ENCODE measurements around the gene AK5. TPM values are rescaled to one million over a fixed set of nuclear protein-coding genes. Genes with fewer than 3 reads are reported as not detected.

Gene AK5
- total RNA-seq, 1 donor from 2014 or later, result 0.91 TPM

- Mint-ChIP-seq H3K9me3 (ENCODE audit: unreplicated experiment) (no peaks in the 10 kb centered on the region), H3K27me3 (ENCODE audit: unreplicated experiment) (no peaks in the 10 kb centered on the region), H3K4me3 (ENCODE audit: unreplicated experiment) (no peak overlapping the region), H3K36me3 (ENCODE audit: unreplicated experiment) (no peaks in the 10 kb centered on the region), H3K4me1 (ENCODE audit: low read depth, unreplicated experiment) (no peaks in the 10 kb centered on the region), H3K27ac (ENCODE audit: unreplicated experiment) (no peak overlapping the region)
- TF ChIP-seq CTCF (IDR thresholded peaks at IDR 0.05; ENCODE audit: partially characterized antibody, unreplicated experiment), result no peak
- DNase-seq, result no peak
These were observed 194.7 kb downstream of the AK5 start for GRCh38 chr1:77476475-77476874.

- Mint-ChIP-seq H3K36me3 (ENCODE audit: unreplicated experiment) (no peaks in the 10 kb centered on the region), H3K27me3 (ENCODE audit: unreplicated experiment) (no peaks in the 10 kb centered on the region), H3K27ac (ENCODE audit: unreplicated experiment) (no peak overlapping the region), H3K9me3 (ENCODE audit: unreplicated experiment) (no peaks in the 10 kb centered on the region), H3K4me1 (ENCODE audit: low read depth, unreplicated experiment) (peaks cover 6% of the 10 kb centered on the region), H3K4me3 (ENCODE audit: unreplicated experiment) (no peak overlapping the region)
- TF ChIP-seq CTCF (IDR thresholded peaks at IDR 0.05; ENCODE audit: partially characterized antibody, unreplicated experiment), result no peak
- DNase-seq, result no peak
These were observed 202.5 kb downstream of the AK5 start for GRCh38 chr1:77484334-77484733.

GRCh38 chr1:77484926-77485325 is 203.1 kb downstream of the AK5 start:
- DNase-seq, result no peak
- no peak overlapping the region for H3K27ac Mint-ChIP-seq (ENCODE audit: unreplicated experiment)

GRCh38 chr1:77487631-77488030 is 205.8 kb downstream of the AK5 start:
- no peaks in the 10 kb centered on the region for H3K27me3 Mint-ChIP-seq (ENCODE audit: unreplicated experiment)
- TF ChIP-seq CTCF (IDR thresholded peaks at IDR 0.05; ENCODE audit: partially characterized antibody, unreplicated experiment), result no peak
- H3K36me3 Mint-ChIP-seq (ENCODE audit: unreplicated experiment), result no peaks in the 10 kb centered on the region
- no peak overlapping the region for H3K4me3 Mint-ChIP-seq (ENCODE audit: unreplicated experiment)
- no peaks in the 10 kb centered on the region for H3K9me3 Mint-ChIP-seq (ENCODE audit: unreplicated experiment)
- peaks cover 14% of the 10 kb centered on the region for H3K4me1 Mint-ChIP-seq (ENCODE audit: low read depth, unreplicated experiment)
- no peak overlapping the region for H3K27ac Mint-ChIP-seq (ENCODE audit: unreplicated experiment)
- no peak for DNase-seq

More at GRCh38 chr1:77484926-77485325, 203.1 kb downstream of the AK5 start:
- Mint-ChIP-seq H3K4me1 (ENCODE audit: low read depth, unreplicated experiment) (peaks cover 10% of the 10 kb centered on the region), H3K9me3 (ENCODE audit: unreplicated experiment) (no peaks in the 10 kb centered on the region), H3K4me3 (ENCODE audit: unreplicated experiment) (no peak overlapping the region), H3K36me3 (ENCODE audit: unreplicated experiment) (no peaks in the 10 kb centered on the region), H3K27me3 (ENCODE audit: unreplicated experiment) (no peaks in the 10 kb centered on the region)
- TF ChIP-seq CTCF (IDR thresholded peaks at IDR 0.05; ENCODE audit: partially characterized antibody, unreplicated experiment), result no peak

GRCh38 chr1:77489910-77490309 is 208.1 kb downstream of the AK5 start:
- H3K27ac Mint-ChIP-seq (ENCODE audit: unreplicated experiment), result no peak overlapping the region
- H3K4me3 Mint-ChIP-seq (ENCODE audit: unreplicated experiment), result no peak overlapping the region
- H3K27me3 Mint-ChIP-seq (ENCODE audit: unreplicated experiment), result no peaks in the 10 kb centered on the region
- DNase-seq, result no peak
- no peaks in the 10 kb centered on the region for H3K36me3 Mint-ChIP-seq (ENCODE audit: unreplicated experiment)
- H3K9me3 Mint-ChIP-seq (ENCODE audit: unreplicated experiment), result no peaks in the 10 kb centered on the region
- peaks cover 11% of the 10 kb centered on the region for H3K4me1 Mint-ChIP-seq (ENCODE audit: low read depth, unreplicated experiment)
- TF ChIP-seq CTCF (IDR thresholded peaks at IDR 0.05; ENCODE audit: partially characterized antibody, unreplicated experiment), result no peak

Measured in glutamatergic neuron (in vitro differentiated cells).